A549 (cell line): Measurements from ENCODE around the gene RTN4. TPM values are rescaled to one million over a fixed set of nuclear protein-coding genes. Genes with fewer than 3 reads are reported as not detected.

ENCODE experiments used
- ATAC-seq, 2 experiments: fragments of 200-7000 bp in 1 of 2; fragments of >200 bp in 1 of 2; cut with Nextera tagmentation in 1 of 2; cut with Tn5 transposase in 1 of 2; 3 replicates each; pipeline versions ENCODE4 v1.8.0 to v1.9.1; 2018 to 2020; ENCODE audit warnings: mild to moderate bottlenecking in 1 of 2, moderate library complexity in 1 of 2
- CTCF ChIA-PET: fragments of 300-600 bp; sonication (Branson Sonifier 250); formaldehyde crosslinking; extraction: SDS; loops from one replicate; lab custom pipeline; 2021; ENCODE audit warnings: antibody characterized with exemption, inconsistent platforms; lab: Yijun Ruan, JAX
- POLR2A ChIA-PET: fragments of 350-600 bp; formaldehyde crosslinking; extraction: SDS; loops from one replicate; lab custom pipeline; 2021; ENCODE audit warnings: antibody characterized with exemption, inconsistent platforms; lab: Yijun Ruan, JAX
- DNase-seq, 2 experiments: peaks; one replicate each; pipeline versions ENCODE4 v3.0.0 to v3.0.0-alpha.2; 2011 to 2016; ENCODE audit warnings: low read depth in 1 of 2, low spot score in 1 of 2
- FAIRE-seq: peaks from 2 replicates; lab custom pipeline; 2011; peaks lifted over from hg19 to GRCh38; lab: Jason Lieb, UNC
- H3K27ac ChIP-seq, 2 experiments: fragments of >200 bp; sonication (Bioruptor Twin); formaldehyde crosslinking; 3 replicates each; pipeline ENCODE4 v1.5.1; 2016 to 2017
- H3K4me1 ChIP-seq: fragments of >200 bp; sonication (Bioruptor Twin); formaldehyde crosslinking; 3 replicates; pipeline ENCODE4 v1.6.1; 2016
- H3K4me2 ChIP-seq: fragments of >200 bp; sonication (Bioruptor Twin); formaldehyde crosslinking; 3 replicates; pipeline ENCODE4 v1.6.1; 2016
- H3K4me3 ChIP-seq: fragments of >200 bp; sonication (Bioruptor Twin); formaldehyde crosslinking; 3 replicates; pipeline ENCODE4 v1.5.1; 2016
- H3K9me3 ChIP-seq: fragments of >200 bp; sonication (Bioruptor Twin); formaldehyde crosslinking; 3 replicates; pipeline ENCODE4 v1.6.1; 2016
- BCL3 ChIP-seq: fragments of >200 bp; sonication (Bioruptor Twin); formaldehyde crosslinking; IDR thresholded peaks from 3 replicates; pipeline ENCODE4 v1.6.1; 2016
- BHLHE40 ChIP-seq: IDR thresholded peaks from 2 replicates; pipeline ENCODE4 v1.6.1; 2012; ENCODE audit warnings: low read depth, low read length, inconsistent platforms
- CBX8 ChIP-seq: fragments of 200-600 bp; sonication (generic); IDR thresholded peaks from 2 replicates; pipeline ENCODE4 v1.6.1; 2016
- CHD4 ChIP-seq: fragments of 200-600 bp; sonication (generic); IDR thresholded peaks from 2 replicates; pipeline ENCODE4 v1.6.1; 2016; ENCODE audit warnings: antibody characterized with exemption, mild to moderate bottlenecking, borderline replicate concordance
- E2F6 ChIP-seq: IDR thresholded peaks from 2 replicates; pipeline ENCODE4 v1.6.1; 2012; ENCODE audit warnings: low read depth, borderline replicate concordance
- ELK1 ChIP-seq: fragments of 150-350 bp; IDR thresholded peaks from 2 replicates; pipeline ENCODE4 v1.6.1; 2014; ENCODE audit warnings: low read depth, mild to moderate bottlenecking, low read length
- FOSL2 ChIP-seq, 2 experiments: fragments of 450-650 bp in 1 of 2; fragments of >200 bp in 1 of 2; sonication (Bioruptor Twin) in 1 of 2; formaldehyde crosslinking; IDR thresholded peaks; 2 replicates each; pipeline versions ENCODE4 v1.5.0 to v1.6.1; 2016 to 2020; ENCODE audit warnings: mild to moderate bottlenecking in 1 of 2, moderate library complexity in 1 of 2
- HOXA7 ChIP-seq: fragments of 250-450 bp; sonication (Bioruptor Pico); IDR thresholded peaks from 2 replicates; pipeline ENCODE4 v1.5.0; 2020; ENCODE audit warnings: mild to moderate bottlenecking, moderate library complexity
- HOXB5 ChIP-seq: fragments of 250-450 bp; sonication (Bioruptor Pico); IDR thresholded peaks from 2 replicates; pipeline ENCODE4 v1.5.0; 2020; ENCODE audit warnings: mild to moderate bottlenecking, moderate library complexity
- JUN ChIP-seq, 2 experiments: fragments of >200 bp; sonication (Bioruptor Twin); formaldehyde crosslinking; IDR thresholded peaks; 2 replicates in 1 of 2; 3 replicates in 1 of 2; pipeline ENCODE4 v1.6.1; 2016 to 2017
- JUNB ChIP-seq: fragments of >200 bp; sonication (Bioruptor Twin); formaldehyde crosslinking; IDR thresholded peaks from 2 replicates; pipeline ENCODE4 v1.6.1; 2016
- KDM5A ChIP-seq: fragments of 200-600 bp; sonication (generic); IDR thresholded peaks from 2 replicates; pipeline ENCODE4 v1.6.1; 2016; ENCODE audit warnings: antibody characterized with exemption, mild to moderate bottlenecking
- MAX ChIP-seq: IDR thresholded peaks from 2 replicates; pipeline ENCODE4 v1.6.1; 2012
- NR3C1 ChIP-seq: fragments of >200 bp; sonication (Bioruptor Twin); formaldehyde crosslinking; IDR thresholded peaks from 3 replicates; pipeline ENCODE4 v1.6.1; 2017
- PHF8 ChIP-seq: fragments of 200-600 bp; sonication (generic); IDR thresholded peaks from 2 replicates; pipeline ENCODE4 v1.6.1; 2016; ENCODE audit warnings: low read depth, mild to moderate bottlenecking, antibody characterized with exemption, moderate library complexity, borderline replicate concordance
- POLR2A ChIP-seq: IDR thresholded peaks from 2 replicates; pipeline ENCODE4 v1.6.1; 2012; ENCODE audit warnings: mild to moderate bottlenecking, low read length
- RAD21 ChIP-seq, 2 experiments: fragments of >200 bp in 1 of 2; sonication (Bioruptor Twin) in 1 of 2; formaldehyde crosslinking in 1 of 2; IDR thresholded peaks in 1 of 2; conservative IDR thresholded peaks in 1 of 2; 2 replicates in 1 of 2; 3 replicates in 1 of 2; pipeline ENCODE4 v1.6.1; 2012 to 2018; ENCODE audit warnings: inconsistent platforms in 1 of 2
- RFX5 ChIP-seq: fragments of 450-650 bp; IDR thresholded peaks from 2 replicates; pipeline ENCODE4 v1.7.1; 2014; ENCODE audit warnings: antibody characterized with exemption, mild to moderate bottlenecking, moderate library complexity
- USF2 ChIP-seq: fragments of 450-650 bp; IDR thresholded peaks from 2 replicates; pipeline ENCODE4 v1.6.1; 2014; ENCODE audit warnings: antibody characterized with exemption
- ZC3H11A ChIP-seq: fragments of 450-650 bp; IDR thresholded peaks from 2 replicates; pipeline ENCODE4 v1.6.1; 2014; ENCODE audit warnings: antibody characterized with exemption, mild to moderate bottlenecking
- ZNF302 ChIP-seq: fragments of 250-450 bp; sonication (Bioruptor Pico); IDR thresholded peaks from 2 replicates; pipeline ENCODE4 v1.9.0; 2021; ENCODE audit warnings: inconsistent platforms, mild to moderate bottlenecking, moderate library complexity
- WGBS: methylation state at CpG from one replicate; pipeline ENCODE4 v1.1.6; 2017; ENCODE audit errors: missing lambda C conversion rate; 5-methylcytosine and 5-hydroxymethylcytosine counted together
- polyA plus RNA-seq, 4 experiments: library from polyadenylated mRNA; depleted of rRNA in 3 of 4; stranded (reverse); fragments of >200 nt; fragmentation: RNase III in 1 of 4; extraction: RNeasy Plus Mini Kit Qiagen cat#74134 plus additional on column Dnase treatment in 1 of 4; gene quantifications; 2 replicates in 3 of 4; 3 replicates in 1 of 4; pipeline ENCODE4 v1.2.3, GENCODE V29; 2011 to 2017

Gene RTN4
- polyA plus RNA-seq, 2 of the 4 experiments (the other 2 are of a cell fraction): 302 to 403 TPM

GRCh38 chr2:55050100-55050994, at the start of gene RTN4 (continued):
- peak; percentile 69; the same call in 1 of the 3 replicates for TF ChIP-seq BCL3
- peak; percentile 43 to 95; a peak in 4 of 5 replicates for TF ChIP-seq JUN (IDR thresholded peaks at IDR 0.05)
- TF ChIP-seq, all 56 proteins: peak for 18

GRCh38 chr2:55099493-55099877, 49.2 kb upstream of the RTN4 start:
- H3K27ac ChIP-seq: peak overlapping the region; percentile 82 to 88
- peak overlapping the region; percentile 64 for H3K4me2 ChIP-seq
- H3K4me3 ChIP-seq: no peak overlapping the region
- FAIRE-seq: no peak
- peaks cover 58% of the 10 kb centered on the region for H3K4me1 ChIP-seq
- ChIA-PET POLR2A (interaction anchor here (1.3 kb wide), 1 partner anchor 49 kb away, joined by 4 read pairs; the partner anchor contains the start of gene RTN4), CTCF (interaction anchor here (1.2 to 1.5 kb wide), 2 partner anchors 12 to 51 kb away, joined by 3 to 6 read pairs; no protein-coding TSS in a partner anchor)
- 95% methylated on average over 2 of the region's 2 CpGs for WGBS
- peak in 1 of 2 experiments; percentile 4; a peak in 1 of 6 replicates for ATAC-seq
- no peak for TF ChIP-seq ZC3H11A
- TF ChIP-seq CHD4: no peak
- no peak for TF ChIP-seq ZNF302 (CRISPR knock-in tag)
- no peak for TF ChIP-seq FOSL2 (IDR thresholded peaks at IDR 0.05)
- no peak for TF ChIP-seq FOSL2 (CRISPR knock-in tag; IDR thresholded peaks at IDR 0.05)
- no peak for TF ChIP-seq JUN (IDR thresholded peaks at IDR 0.05)
- no peak for TF ChIP-seq RFX5
- TF ChIP-seq KDM5A: no peak
- TF ChIP-seq USF2: no peak
- no peak for TF ChIP-seq BHLHE40
- TF ChIP-seq POLR2A: no peak
- no peak for TF ChIP-seq ELK1
- TF ChIP-seq HOXA7 (CRISPR knock-in tag): no peak
- no peak for TF ChIP-seq JUNB
- TF ChIP-seq CBX8: no peak
- no peak for TF ChIP-seq NR3C1
- no peak for TF ChIP-seq RAD21 (conservative IDR thresholded peaks at IDR 0.05 in 1 of 2, IDR thresholded peaks at IDR 0.05 in 1 of 2)
- no peak for TF ChIP-seq MAX
- TF ChIP-seq HOXB5 (CRISPR knock-in tag): no peak
- no peak for TF ChIP-seq PHF8
- TF ChIP-seq E2F6: no peak
- no peak for DNase-seq
- H3K9me3 ChIP-seq: no peaks in the 10 kb centered on the region
